ENCODE results near the gene MESP2.

The MESP2 gene

GRCh38 chr15:89777782-89778380 lies 1.7 kb downstream of the MESP2 start:
- TF ChIP-seq, protein P1, sequence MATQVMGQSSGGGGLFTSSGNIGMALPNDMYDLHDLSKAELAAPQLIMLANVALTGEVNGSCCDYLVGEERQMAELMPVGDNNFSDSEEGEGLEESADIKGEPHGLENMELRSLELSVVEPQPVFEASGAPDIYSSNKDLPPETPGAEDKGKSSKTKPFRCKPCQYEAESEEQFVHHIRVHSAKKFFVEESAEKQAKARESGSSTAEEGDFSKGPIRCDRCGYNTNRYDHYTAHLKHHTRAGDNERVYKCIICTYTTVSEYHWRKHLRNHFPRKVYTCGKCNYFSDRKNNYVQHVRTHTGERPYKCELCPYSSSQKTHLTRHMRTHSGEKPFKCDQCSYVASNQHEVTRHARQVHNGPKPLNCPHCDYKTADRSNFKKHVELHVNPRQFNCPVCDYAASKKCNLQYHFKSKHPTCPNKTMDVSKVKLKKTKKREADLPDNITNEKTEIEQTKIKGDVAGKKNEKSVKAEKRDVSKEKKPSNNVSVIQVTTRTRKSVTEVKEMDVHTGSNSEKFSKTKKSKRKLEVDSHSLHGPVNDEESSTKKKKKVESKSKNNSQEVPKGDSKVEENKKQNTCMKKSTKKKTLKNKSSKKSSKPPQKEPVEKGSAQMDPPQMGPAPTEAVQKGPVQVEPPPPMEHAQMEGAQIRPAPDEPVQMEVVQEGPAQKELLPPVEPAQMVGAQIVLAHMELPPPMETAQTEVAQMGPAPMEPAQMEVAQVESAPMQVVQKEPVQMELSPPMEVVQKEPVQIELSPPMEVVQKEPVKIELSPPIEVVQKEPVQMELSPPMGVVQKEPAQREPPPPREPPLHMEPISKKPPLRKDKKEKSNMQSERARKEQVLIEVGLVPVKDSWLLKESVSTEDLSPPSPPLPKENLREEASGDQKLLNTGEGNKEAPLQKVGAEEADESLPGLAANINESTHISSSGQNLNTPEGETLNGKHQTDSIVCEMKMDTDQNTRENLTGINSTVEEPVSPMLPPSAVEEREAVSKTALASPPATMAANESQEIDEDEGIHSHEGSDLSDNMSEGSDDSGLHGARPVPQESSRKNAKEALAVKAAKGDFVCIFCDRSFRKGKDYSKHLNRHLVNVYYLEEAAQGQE (IDR thresholded peaks at IDR 0.05; ENCODE audit: insufficient read depth in 1 of 2, low read depth in 2 of 2, low read length in 2 of 2): no peak
- no peak for TF ChIP-seq FOXP2 (optimal IDR thresholded peaks at IDR 0.05; ENCODE audit: borderline replicate concordance, extremely low read depth, extremely low read length, insufficient read depth)
- no peak for TF ChIP-seq SIN3A (IDR thresholded peaks at IDR 0.05; ENCODE audit: borderline replicate concordance, insufficient read depth, low read length)
- TF ChIP-seq TAF1 (IDR thresholded peaks at IDR 0.05; ENCODE audit: borderline replicate concordance, insufficient read depth, low read length): no peak
- no peak for TF ChIP-seq POLR2AphosphoS5 (IDR thresholded peaks at IDR 0.05; ENCODE audit: low read depth, low read length)

DNA sequence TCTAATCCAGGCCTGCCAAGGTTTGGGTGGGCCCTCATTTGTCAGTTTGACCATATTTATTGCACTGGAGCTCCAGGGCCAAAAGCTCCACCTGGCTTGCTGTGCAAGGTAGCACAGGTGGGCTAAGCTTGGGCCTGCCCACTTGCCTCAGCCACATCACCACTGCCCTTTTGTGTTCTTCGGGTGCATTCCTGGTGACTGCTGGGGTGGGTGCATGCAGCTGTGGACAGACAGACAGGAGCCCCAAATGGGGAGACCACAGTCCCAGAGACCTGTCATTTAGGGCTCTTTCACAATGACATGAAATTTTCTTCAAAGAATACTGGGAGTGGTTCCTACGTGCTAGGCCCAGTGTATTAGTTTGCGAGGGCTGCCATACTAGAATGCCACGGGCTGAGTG lies 2.7 kb downstream of the MESP2 start:
- TF ChIP-seq, protein P1 (IDR thresholded peaks at IDR 0.05; ENCODE audit: insufficient read depth in 1 of 2, low read depth in 2 of 2, low read length in 2 of 2): no peak
- TF ChIP-seq SIN3A (IDR thresholded peaks at IDR 0.05; ENCODE audit: borderline replicate concordance, insufficient read depth, low read length) (no peak), TAF1 (IDR thresholded peaks at IDR 0.05; ENCODE audit: borderline replicate concordance, insufficient read depth, low read length) (no peak), FOXP2 (optimal IDR thresholded peaks at IDR 0.05; ENCODE audit: borderline replicate concordance, extremely low read depth, extremely low read length, insufficient read depth) (no peak), POLR2AphosphoS5 (IDR thresholded peaks at IDR 0.05; ENCODE audit: low read depth, low read length) (no peak)

DNA sequence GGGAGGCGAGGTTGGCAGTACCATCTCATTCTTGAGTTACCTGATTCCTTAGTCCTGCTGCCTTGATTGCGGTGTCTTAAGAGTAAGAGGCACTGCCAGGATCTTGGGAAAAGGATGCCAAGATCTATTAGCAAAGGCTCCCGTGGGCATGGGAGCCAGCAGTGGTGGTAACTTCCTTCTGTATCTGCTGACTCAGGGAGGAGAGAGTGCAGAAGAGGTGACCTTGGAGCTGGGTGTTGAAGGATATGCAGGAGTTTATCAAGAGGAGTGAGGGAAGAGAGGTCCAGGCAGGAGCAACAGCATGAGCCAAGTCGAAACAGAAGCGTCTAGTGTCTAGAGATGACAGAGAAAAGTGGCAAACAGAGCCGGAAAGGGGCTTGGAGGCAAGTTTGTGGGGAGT lies 4.5 kb downstream of the MESP2 start:
- TF ChIP-seq, protein P1 (IDR thresholded peaks at IDR 0.05; ENCODE audit: insufficient read depth in 1 of 2, low read depth in 2 of 2, low read length in 2 of 2): no peak
- TF ChIP-seq SIN3A (IDR thresholded peaks at IDR 0.05; ENCODE audit: borderline replicate concordance, insufficient read depth, low read length) (no peak), FOXP2 (optimal IDR thresholded peaks at IDR 0.05; ENCODE audit: borderline replicate concordance, extremely low read depth, extremely low read length, insufficient read depth) (no peak), TAF1 (IDR thresholded peaks at IDR 0.05; ENCODE audit: borderline replicate concordance, insufficient read depth, low read length) (no peak), POLR2AphosphoS5 (IDR thresholded peaks at IDR 0.05; ENCODE audit: low read depth, low read length) (no peak)

- TF ChIP-seq TAF1 (IDR thresholded peaks at IDR 0.05; ENCODE audit: borderline replicate concordance, insufficient read depth, low read length) (no peak), SIN3A (IDR thresholded peaks at IDR 0.05; ENCODE audit: borderline replicate concordance, insufficient read depth, low read length) (no peak), FOXP2 (optimal IDR thresholded peaks at IDR 0.05; ENCODE audit: borderline replicate concordance, extremely low read depth, extremely low read length, insufficient read depth) (no peak), POLR2AphosphoS5 (IDR thresholded peaks at IDR 0.05; ENCODE audit: low read depth, low read length) (no peak)
- TF ChIP-seq, protein P1 (IDR thresholded peaks at IDR 0.05; ENCODE audit: insufficient read depth in 1 of 2, low read depth in 2 of 2, low read length in 2 of 2): no peak
Observed at GRCh38 chr15:89781055-89781454, 4.9 kb downstream of the MESP2 start.
